NCI-H2081 treated with DMSO at 0.1 percent for 48 hours (cell line): ENCODE results near the gene NFE2L1.

Experiments used
- DNase-seq: peaks from one replicate; lab custom pipeline; 2025; lab: John Stamatoyannopoulos, UW

Gene NFE2L1

GRCh38 chr17:48047113-48047740 is 932 bp upstream of the NFE2L1 start:
- DNase-seq, result no peak

GRCh38 chr17:48048384-48049126 is 396 bp downstream of the NFE2L1 start:
- no peak for DNase-seq

GRCh38 chr17:48051283-48051682 is 3.1 kb downstream of the NFE2L1 start:
- DNase-seq, result no peak

- DNase-seq, result no peak
Observed at GRCh38 chr17:48051706-48052486, 3.7 kb downstream of the NFE2L1 start.

- DNase-seq, result peak; percentile 75
Observed at GRCh38 chr17:48052956-48053757, 5.0 kb downstream of the NFE2L1 start.

GRCh38 chr17:48053758-48054237 is 5.6 kb downstream of the NFE2L1 start:
- DNase-seq, result no peak

- peak; percentile 54 for DNase-seq
Observed at GRCh38 chr17:48054238-48055185, 6.4 kb downstream of the NFE2L1 start.

GRCh38 chr17:48055531-48056245 is 7.5 kb downstream of the NFE2L1 start:
- DNase-seq, result no peak

- DNase-seq, result no peak
Observed at GRCh38 chr17:48056246-48056745, 8.1 kb downstream of the NFE2L1 start.

GRCh38 chr17:48056879-48057278 is 8.7 kb downstream of the NFE2L1 start:
- DNase-seq, result no peak

GRCh38 chr17:48057626-48058025 is 9.5 kb downstream of the NFE2L1 start:
- no peak for DNase-seq

GRCh38 chr17:48058393-48059124 is 10.4 kb downstream of the NFE2L1 start:
- DNase-seq, result no peak

- no peak for DNase-seq
Observed at GRCh38 chr17:48059125-48059668, 11.0 kb downstream of the NFE2L1 start.

GRCh38 chr17:48060249-48060648 is 12.1 kb downstream of the NFE2L1 start:
- no peak for DNase-seq

- DNase-seq, result no peak
Observed at GRCh38 chr17:48062273-48062672, 14.1 kb downstream of the NFE2L1 start.

- DNase-seq, result no peak
Observed at GRCh38 chr17:48064638-48065037, 16.5 kb downstream of the NFE2L1 start.

GRCh38 chr17:48066192-48066591 is 18.0 kb downstream of the NFE2L1 start:
- DNase-seq, result no peak

- DNase-seq, result no peak
Observed at GRCh38 chr17:48066656-48067055, 18.5 kb downstream of the NFE2L1 start.

GRCh38 chr17:48067245-48067644 is 19.1 kb downstream of the NFE2L1 start:
- no peak for DNase-seq
